GM23338 (cell line): Measurements from ENCODE around the gene SLF2. TPM values are rescaled to one million over a fixed set of nuclear protein-coding genes. Genes with fewer than 3 reads are reported as not detected.

Experiments
- ATAC-seq: fragments of 200-7000 bp; cut with Tn5 transposase; 3 replicates; pipeline ENCODE4 v1.9.1; 2020
- DNase-seq: peaks from one replicate; pipeline ENCODE4 v3.0.0-alpha.2; 2015; ENCODE audit warnings: low spot score
- H2AFZ ChIP-seq: fragments of 200-600 bp; sonication (generic); 2 replicates; pipeline ENCODE4 v1.8.0; 2016; ENCODE audit warnings: antibody characterized with exemption, mild to moderate bottlenecking, moderate library complexity
- H3F3A ChIP-seq: fragments of 200-600 bp; sonication (generic); replicated peaks from 2 replicates; pipeline ENCODE4 v1.8.0; 2017; ENCODE audit warnings: antibody characterized with exemption, mixed run types, low read depth
- H3K27ac ChIP-seq: fragments of 200-600 bp; sonication (generic); 2 replicates; pipeline ENCODE4 v1.6.1; 2016; ENCODE audit warnings: low read depth
- H3K27me3 ChIP-seq: fragments of 200-600 bp; sonication (generic); 2 replicates; pipeline ENCODE4 v1.8.0; 2016; ENCODE audit warnings: mild to moderate bottlenecking, mixed run types, moderate library complexity; ENCODE audit not compliant: insufficient read depth
- H3K36me3 ChIP-seq: fragments of 200-600 bp; sonication (generic); 2 replicates; pipeline ENCODE4 v1.8.0; 2016; ENCODE audit warnings: mild to moderate bottlenecking; ENCODE audit not compliant: insufficient read depth
- H3K4me1 ChIP-seq: fragments of 200-600 bp; sonication (generic); 2 replicates; pipeline ENCODE4 v1.8.0; 2016; ENCODE audit warnings: mild to moderate bottlenecking, moderate library complexity; ENCODE audit not compliant: insufficient read depth
- H3K4me2 ChIP-seq: fragments of 200-600 bp; sonication (generic); 2 replicates; pipeline ENCODE4 v1.7.1; 2017; ENCODE audit warnings: mixed run types
- H3K4me3 ChIP-seq: fragments of 200-600 bp; sonication (generic); 2 replicates; pipeline ENCODE4 v1.6.1; 2016; ENCODE audit warnings: mixed run types
- H3K79me2 ChIP-seq: fragments of 200-600 bp; sonication (generic); replicated peaks from 2 replicates; pipeline ENCODE4 v1.8.0; 2017; ENCODE audit warnings: mild to moderate bottlenecking; ENCODE audit not compliant: insufficient read depth
- H3K9me2 ChIP-seq: fragments of 200-600 bp; sonication (generic); 2 replicates; pipeline ENCODE4 v1.8.0; 2017; ENCODE audit not compliant: insufficient read depth
- H4K20me1 ChIP-seq: fragments of 200-600 bp; sonication (generic); replicated peaks from 2 replicates; pipeline ENCODE4 v1.8.0; 2017; ENCODE audit warnings: mild to moderate bottlenecking; ENCODE audit not compliant: insufficient read depth
- H3K27ac Mint-ChIP-seq: 2 replicates; pipeline ENCODE4 v1.8.0; 2020; ENCODE audit warnings: inconsistent platforms, mild to moderate bottlenecking, moderate library complexity, mixed read lengths
- H3K27me3 Mint-ChIP-seq: 3 replicates; pipeline ENCODE4 v1.8.0; 2022; ENCODE audit warnings: low read depth, mild to moderate bottlenecking, moderate library complexity, mixed read lengths, inconsistent platforms; ENCODE audit not compliant: insufficient read depth, poor library complexity
- H3K36me3 Mint-ChIP-seq: 3 replicates; pipeline ENCODE4 v1.8.0; 2021; ENCODE audit warnings: low read depth, mild to moderate bottlenecking, inconsistent platforms, moderate library complexity, mixed read lengths
- H3K4me1 Mint-ChIP-seq: 3 replicates; pipeline ENCODE4 v1.8.0; 2020; ENCODE audit warnings: mild to moderate bottlenecking, inconsistent platforms, mixed read lengths
- H3K4me3 Mint-ChIP-seq: 3 replicates; pipeline ENCODE4 v1.8.0; 2021; ENCODE audit warnings: moderate library complexity, mild to moderate bottlenecking, inconsistent platforms, mixed read lengths
- H3K9me3 Mint-ChIP-seq: 3 replicates; pipeline ENCODE4 v1.8.0; 2020; ENCODE audit warnings: moderate library complexity, mild to moderate bottlenecking, inconsistent platforms, mixed read lengths
- CTCF ChIP-seq, 2 experiments: fragments of 200-600 bp in 1 of 2; sonication (generic) in 1 of 2; conservative IDR thresholded peaks; 2 replicates each; pipeline versions ENCODE4 v1.5.1 to v1.6.1; 2016 to 2017; ENCODE audit warnings: antibody characterized with exemption in 2 of 2, low read depth in 2 of 2, mild to moderate bottlenecking in 2 of 2, moderate library complexity in 1 of 2
- ETS1 ChIP-seq: IDR thresholded peaks from 2 replicates; pipeline ENCODE4 v1.6.1; 2016; ENCODE audit warnings: antibody characterized with exemption
- POLR2AphosphoS5 ChIP-seq: IDR thresholded peaks from 2 replicates; pipeline ENCODE4 v1.6.1; 2016; ENCODE audit warnings: antibody characterized with exemption, low read depth
- ZNF462 ChIP-seq: fragments of 250-450 bp; sonication (Bioruptor Pico); IDR thresholded peaks from 2 replicates; pipeline ENCODE4 v1.5.0; 2020; ENCODE audit warnings: mild to moderate bottlenecking, moderate library complexity
- polyA plus RNA-seq: library from polyadenylated mRNA; unstranded; fragments of >200 nt; fragmentation: Nextera tagmentation; extraction: Ambion mirVana; gene quantifications from 2 replicates; pipeline ENCODE4 v1.2.1, GENCODE V29; 2016
- total RNA-seq: library from RNA; depleted of rRNA; stranded (reverse); fragments of >200 nt; shearing (Covaris generic); gene quantifications from 2 replicates; pipeline ENCODE4 v1.2.3, GENCODE V29; 2014

Gene SLF2
- total and polyA plus RNA-seq, 2 experiments from 2014 or later = 13.6 to 22.1 TPM

- H3K4me1 ChIP-seq = peaks cover 21% of the 10 kb centered on the region
- H4K20me1 ChIP-seq = 0 out of 2 replicates have a peak, but pooled peaks cover 7% of the 10 kb centered on the region
- no peak overlapping the region for H2AFZ ChIP-seq
- H3K4me3 ChIP-seq = no peak overlapping the region
- Mint-ChIP-seq H3K4me3 (no peak overlapping the region), H3K36me3 (peaks cover 38% of the 10 kb centered on the region), H3K27ac (no peak overlapping the region), H3K4me1 (peaks cover 13% of the 10 kb centered on the region), H3K9me3 (no peaks in the 10 kb centered on the region; the same call in 2 of the 3 replicates), H3K27me3 (peaks cover 15% of the 10 kb centered on the region)
- no peak overlapping the region for H3K4me2 ChIP-seq
- peaks cover 15% of the 10 kb centered on the region; the same call in 1 of the 2 replicates for H3F3A ChIP-seq
- no peaks in the 10 kb centered on the region for H3K27me3 ChIP-seq
- no peak for ATAC-seq
- DNase-seq = no peak
- peaks cover 22% of the 10 kb centered on the region for H3K79me2 ChIP-seq
- no peaks in the 10 kb centered on the region for H3K9me2 ChIP-seq
- TF ChIP-seq POLR2AphosphoS5 (no peak), ETS1 (no peak), ZNF462 (no peak), CTCF (conservative IDR thresholded peaks at IDR 0.05; ENCODE audit: low read depth in 2 of 2) (no peak)
- H3K36me3 ChIP-seq = no peaks in the 10 kb centered on the region; the same call in 1 of the 2 replicates
- H3K27ac ChIP-seq = no peak overlapping the region
Observed at GRCh38 chr10:101002456-101002855, 89.7 kb downstream of the SLF2 start.
